HG03342 (cell line): ENCODE results near the gene TOR1AIP1.
A peak's percentile ranks its signal among the peaks of the same experiment; 100 is the strongest.
"Not testable (repeated sequence)": the region's sequence is repeated elsewhere in the genome, so short reads cannot be mapped to it uniquely, and the experiment has no call there.

ENCODE experiments used
- ATAC-seq: cut with Tn5 transposase; IDR thresholded peaks from one replicate; pipeline ENCODE4 v1.9.1; 2021; ENCODE audit warnings: mild to moderate bottlenecking, moderate library complexity; ENCODE audit not compliant: unreplicated experiment

TOR1AIP1 gene

GRCh38 chr1:179935909-179936496 is 53.9 kb downstream of the TOR1AIP1 start:
- ATAC-seq = no peak

GRCh38 chr1:179937668-179938254 is 55.7 kb downstream of the TOR1AIP1 start:
- ATAC-seq = no peak

- no peak for ATAC-seq
Observed at GRCh38 chr1:179938752-179939151, 56.7 kb downstream of the TOR1AIP1 start.

- ATAC-seq = no peak
Observed at GRCh38 chr1:179939941-179940340, 57.9 kb downstream of the TOR1AIP1 start.

- no peak for ATAC-seq
Observed at GRCh38 chr1:179941454-179941853, 59.4 kb downstream of the TOR1AIP1 start.

- no peak for ATAC-seq
Observed at GRCh38 chr1:179950651-179951050, 68.6 kb downstream of the TOR1AIP1 start.

GRCh38 chr1:179951383-179952144 is 69.5 kb downstream of the TOR1AIP1 start:
- ATAC-seq = no peak

- ATAC-seq = no peak
Observed at GRCh38 chr1:179952186-179952585, 70.1 kb downstream of the TOR1AIP1 start.

- peak; percentile 16 for ATAC-seq
Observed at GRCh38 chr1:179953974-179954492, 71.9 kb downstream of the TOR1AIP1 start.

GRCh38 chr1:179954493-179955286 is 72.6 kb downstream of the TOR1AIP1 start, which contains the start of gene CEP350:
CEP350 (plus strand) TSS chr1:179954810; CDS start chr1:179986182, 31,372 bp downstream.
- ATAC-seq = peak; percentile 91

GRCh38 chr1:179955287-179955680 is 73.2 kb downstream of the TOR1AIP1 start:
- no peak for ATAC-seq

- no peak for ATAC-seq
Observed at GRCh38 chr1:179955731-179956130, 73.6 kb downstream of the TOR1AIP1 start.

GRCh38 chr1:179958359-179958758 is 76.3 kb downstream of the TOR1AIP1 start:
- no peak for ATAC-seq

GRCh38 chr1:179962168-179962567 is 80.1 kb downstream of the TOR1AIP1 start:
- not testable (repeated sequence) for ATAC-seq

- ATAC-seq = no peak
Observed at GRCh38 chr1:179966551-179966950, 84.5 kb downstream of the TOR1AIP1 start.

- no peak for ATAC-seq
Observed at GRCh38 chr1:179968284-179968993, 86.4 kb downstream of the TOR1AIP1 start.

- ATAC-seq = no peak
Observed at GRCh38 chr1:179968994-179969919, 87.2 kb downstream of the TOR1AIP1 start.
